ENCODE measurements around the gene RBM15. TPM values are rescaled to one million over a fixed set of nuclear protein-coding genes. Genes with fewer than 3 reads are reported as not detected.
A peak's percentile ranks its signal among the peaks of the same experiment; 100 is the strongest.

Gene RBM15
- total and polyA plus RNA-seq, 7 donors = 1.9 to 32.0 (median 21.0) TPM

- Histone ChIP-seq H3K4me1 (peaks cover 78% of the 10 kb centered on the region), H3K27ac (peak overlapping the region; percentile 97), H3K27me3 (ENCODE audit: insufficient read depth in 3 of 3, low read length in 2 of 3) (no peaks in the 10 kb centered on the region), H3K4me3 (peak overlapping the region; percentile 93), H3K9me3 (no peaks in the 10 kb centered on the region), H3K36me3 (ENCODE audit: insufficient read depth in 1 of 2, low read depth in 1 of 2) (peaks cover 0 to 38% of the 10 kb centered on the region in 2 donors)
- 37 to 60% (median 44%) methylated on average over 2 of the region's 2 CpGs for WGBS, 3 donors
- ATAC-seq = no peak
- no peak for DNase-seq
- intact Hi-C loops (cut with DNase I) = loop anchor here in 1 of 2 donors (5.0 to 10.0 kb wide), 2 partner anchors 64 to 1102 kb away; partner anchors contain the start of genes ATP5PB, LAMTOR5 and WDR77
- TF ChIP-seq, protein P1, sequence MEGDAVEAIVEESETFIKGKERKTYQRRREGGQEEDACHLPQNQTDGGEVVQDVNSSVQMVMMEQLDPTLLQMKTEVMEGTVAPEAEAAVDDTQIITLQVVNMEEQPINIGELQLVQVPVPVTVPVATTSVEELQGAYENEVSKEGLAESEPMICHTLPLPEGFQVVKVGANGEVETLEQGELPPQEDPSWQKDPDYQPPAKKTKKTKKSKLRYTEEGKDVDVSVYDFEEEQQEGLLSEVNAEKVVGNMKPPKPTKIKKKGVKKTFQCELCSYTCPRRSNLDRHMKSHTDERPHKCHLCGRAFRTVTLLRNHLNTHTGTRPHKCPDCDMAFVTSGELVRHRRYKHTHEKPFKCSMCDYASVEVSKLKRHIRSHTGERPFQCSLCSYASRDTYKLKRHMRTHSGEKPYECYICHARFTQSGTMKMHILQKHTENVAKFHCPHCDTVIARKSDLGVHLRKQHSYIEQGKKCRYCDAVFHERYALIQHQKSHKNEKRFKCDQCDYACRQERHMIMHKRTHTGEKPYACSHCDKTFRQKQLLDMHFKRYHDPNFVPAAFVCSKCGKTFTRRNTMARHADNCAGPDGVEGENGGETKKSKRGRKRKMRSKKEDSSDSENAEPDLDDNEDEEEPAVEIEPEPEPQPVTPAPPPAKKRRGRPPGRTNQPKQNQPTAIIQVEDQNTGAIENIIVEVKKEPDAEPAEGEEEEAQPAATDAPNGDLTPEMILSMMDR (IDR thresholded peaks at IDR 0.05) = no peak
Measured at GRCh38 chr1:110343249-110343648, 4.1 kb downstream of the RBM15 start.

DNA sequence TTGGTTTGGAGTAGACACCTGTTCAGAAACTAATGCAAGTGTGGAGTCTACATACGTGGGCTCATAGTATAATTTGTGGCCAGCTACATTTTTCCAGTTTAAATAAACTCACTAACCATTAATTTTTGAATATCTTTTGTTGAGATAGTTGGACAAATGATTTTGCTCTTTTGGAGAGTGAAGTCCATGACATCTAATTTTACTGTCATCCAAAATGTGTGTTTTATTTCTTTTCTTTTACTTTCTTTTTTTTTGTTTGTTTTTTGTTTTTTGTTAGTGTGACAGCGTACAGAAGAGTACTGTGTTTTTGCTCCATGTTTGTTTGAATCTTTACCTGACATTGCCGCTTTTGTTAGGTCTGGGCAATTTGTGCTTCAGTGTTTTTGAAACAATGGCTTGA, 5.0 kb downstream of the RBM15 start:
- no peak for ATAC-seq

GRCh38 chr1:110345480-110345879, 6.3 kb downstream of the RBM15 start:
- Histone ChIP-seq H3K9me3 (no peaks in the 10 kb centered on the region), H3K27me3 (ENCODE audit: insufficient read depth in 3 of 3, low read length in 2 of 3) (no peaks in the 10 kb centered on the region), H3K4me3 (peak overlapping the region; percentile 93), H3K4me1 (peaks cover 94% of the 10 kb centered on the region), H3K27ac (peak overlapping the region; percentile 97), H3K36me3 (ENCODE audit: insufficient read depth in 1 of 2, low read depth in 1 of 2) (peaks cover 5 to 43% of the 10 kb centered on the region in 2 donors)
- ATAC-seq (no peak), DNase-seq (no peak)
- TF ChIP-seq, protein P1 (IDR thresholded peaks at IDR 0.05) = no peak
- 61 to 73% (median 61%) methylated on average over 3 of the region's 3 CpGs for WGBS, 3 donors
- intact Hi-C loops (cut with DNase I) = loop anchor here in 1 of 2 donors (10.0 kb wide), 1 partner anchor 1099 kb away; the partner anchor contains the start of genes ATP5PB and WDR77

More for the DNA sequence above, 5.0 kb downstream of the RBM15 start:
- H3K27me3 ChIP-seq (ENCODE audit: insufficient read depth in 3 of 3, low read length in 2 of 3) = no peaks in the 10 kb centered on the region
- peak overlapping the region; percentile 97 for H3K27ac ChIP-seq
- 68 to 72% (median 69%) methylated on average over 3 of the region's 3 CpGs for WGBS, 3 donors
- H3K36me3 ChIP-seq (ENCODE audit: insufficient read depth in 1 of 2, low read depth in 1 of 2) = peaks cover 0 to 38% of the 10 kb centered on the region in 2 donors
- TF ChIP-seq, protein P1 (IDR thresholded peaks at IDR 0.05) = no peak
- H3K4me1 ChIP-seq = peaks cover 87% of the 10 kb centered on the region
- intact Hi-C loops (cut with DNase I) = loop anchor here in 1 of 2 donors (5.0 to 10.0 kb wide), 2 partner anchors 63 to 1101 kb away; partner anchors contain the start of genes ATP5PB, LAMTOR5 and WDR77
- no peaks in the 10 kb centered on the region for H3K9me3 ChIP-seq
- peak overlapping the region; percentile 93 for H3K4me3 ChIP-seq
- no peak for DNase-seq

- ATAC-seq (no peak), DNase-seq (no peak)
- peak overlapping the region; percentile 29 for H3K4me3 ChIP-seq
- no peaks in the 10 kb centered on the region for H3K27me3 ChIP-seq (ENCODE audit: insufficient read depth in 3 of 3, low read length in 2 of 3)
- peaks cover 5 to 31% of the 10 kb centered on the region in 2 donors for H3K36me3 ChIP-seq (ENCODE audit: insufficient read depth in 1 of 2, low read depth in 1 of 2)
- H3K9me3 ChIP-seq = no peaks in the 10 kb centered on the region
- WGBS, 3 donors = 56 to 64% (median 58%) methylated on average over 9 of the region's 9 CpGs
- H3K27ac ChIP-seq = no peak overlapping the region
- intact Hi-C loops (cut with DNase I) = loop anchor here in 1 of 2 donors (10.0 kb wide), 1 partner anchor 1098 kb away; the partner anchor contains the start of genes ATP5PB and WDR77
- TF ChIP-seq, protein P1 (IDR thresholded peaks at IDR 0.05) = no peak
- peaks cover 94% of the 10 kb centered on the region for H3K4me1 ChIP-seq
Measured at GRCh38 chr1:110346690-110347089, 7.5 kb downstream of the RBM15 start.
